SK-N-SH (cell line): Measurements from ENCODE around the gene PIN1. TPM values are rescaled to one million over a fixed set of nuclear protein-coding genes. Genes with fewer than 3 reads are reported as not detected.

Experiments used
- CTCF ChIA-PET: fragments of 300-600, 350-600 bp; formaldehyde crosslinking; extraction: SDS; loops from one replicate; lab custom pipeline; 2021; lab: Yijun Ruan, JAX
- POLR2A ChIA-PET: fragments of 350-600 bp; sonication (Branson Sonifier 250); formaldehyde crosslinking; extraction: SDS; loops from one replicate; lab custom pipeline; 2020; ENCODE audit warnings: antibody characterized with exemption, inconsistent platforms; lab: Yijun Ruan, JAX
- DNase-seq: peaks from one replicate; pipeline ENCODE4 v3.0.0; 2012
- H2AFZ ChIP-seq: fragments of 200-600 bp; sonication (generic); 2 replicates; pipeline ENCODE4 v1.8.1; 2016; ENCODE audit warnings: antibody characterized with exemption, mild to moderate bottlenecking, low read depth
- H3F3A ChIP-seq: fragments of 200-600 bp; sonication (generic); replicated peaks from 2 replicates; pipeline ENCODE3; 2016; ENCODE audit warnings: antibody characterized with exemption, mild to moderate bottlenecking; ENCODE audit not compliant: insufficient read depth
- H3K27ac ChIP-seq, 2 experiments: fragments of 200-500 bp in 1 of 2; fragments of 200-600 bp in 1 of 2; sonication (Bioruptor generic) in 1 of 2; sonication (generic), shearing (Covaris generic) in 1 of 2; 2 replicates each; pipeline versions ENCODE4 v1.5.1 to v1.6.1; 2014 to 2016; ENCODE audit warnings: low read depth in 2 of 2, inconsistent platforms in 1 of 2, low read length in 1 of 2, mild to moderate bottlenecking in 1 of 2, mixed read lengths in 1 of 2
- H3K27me3 ChIP-seq: fragments of 200-600 bp; sonication (generic), shearing (Covaris generic); 2 replicates; pipeline ENCODE4 v1.6.1; 2016; ENCODE audit warnings: mixed run types; ENCODE audit not compliant: insufficient read depth
- H3K36me3 ChIP-seq, 2 experiments: fragments of 200-500 bp in 1 of 2; fragments of 200-600 bp in 1 of 2; sonication (Bioruptor generic) in 1 of 2; sonication (generic) in 1 of 2; replicated peaks in 1 of 2; 2 replicates each; pipeline versions ENCODE3 to v1.5.1; 2014 to 2016; ENCODE audit warnings: low read length in 1 of 2, mild to moderate bottlenecking in 1 of 2; ENCODE audit not compliant: insufficient read depth in 2 of 2, control insufficient read depth in 1 of 2
- H3K4me1 ChIP-seq, 2 experiments: fragments of 200-500 bp in 1 of 2; fragments of 200-600 bp in 1 of 2; sonication (Bioruptor generic) in 1 of 2; sonication (generic), shearing (Covaris generic) in 1 of 2; 2 replicates each; pipeline versions ENCODE4 v1.5.1 to v1.6.1; 2014 to 2016; ENCODE audit warnings: low read depth in 1 of 2, low read length in 1 of 2, mixed run types in 1 of 2; ENCODE audit not compliant: insufficient read depth in 2 of 2, control insufficient read depth in 1 of 2
- H3K4me2 ChIP-seq: fragments of 200-600 bp; sonication (generic), shearing (Covaris generic); 2 replicates; pipeline ENCODE4 v1.6.1; 2017; ENCODE audit warnings: mixed run types
- H3K4me3 ChIP-seq, 2 experiments: fragments of 200-500 bp in 1 of 2; fragments of 200-600 bp in 1 of 2; sonication (Bioruptor generic) in 1 of 2; sonication (generic), shearing (Covaris generic) in 1 of 2; 2 replicates each; pipeline versions ENCODE4 v1.5.1 to v1.8.1; 2014 to 2016; ENCODE audit warnings: low read depth in 2 of 2, inconsistent platforms in 1 of 2, low read length in 1 of 2, mild to moderate bottlenecking in 1 of 2, mixed read lengths in 1 of 2, moderate library complexity in 1 of 2
- H3K79me2 ChIP-seq: fragments of 200-600 bp; sonication (generic); 2 replicates; pipeline ENCODE4 v1.8.1; 2017; ENCODE audit warnings: mild to moderate bottlenecking; ENCODE audit not compliant: insufficient read depth
- H3K9ac ChIP-seq: fragments of 200-600 bp; sonication (generic); 2 replicates; pipeline ENCODE4 v1.6.1; 2017; ENCODE audit warnings: mixed run types
- H3K9me2 ChIP-seq: fragments of 200-600 bp; sonication (generic); 2 replicates; pipeline ENCODE4 v1.6.1; 2017; ENCODE audit warnings: mixed run types
- H3K9me3 ChIP-seq: fragments of 200-600 bp; sonication (generic); 2 replicates; pipeline ENCODE4 v1.6.1; 2017; ENCODE audit warnings: mixed run types, mild to moderate bottlenecking, moderate library complexity
- H4K20me1 ChIP-seq: fragments of 200-600 bp; sonication (generic); 2 replicates; pipeline ENCODE4 v1.6.1; 2017; ENCODE audit warnings: mild to moderate bottlenecking, mixed run types; ENCODE audit not compliant: insufficient read depth
- CHD2 ChIP-seq: fragments of 150-350 bp; IDR thresholded peaks from 2 replicates; pipeline ENCODE4 v1.6.1; 2018; ENCODE audit warnings: low read length; ENCODE audit not compliant: partially characterized antibody
- ELF1 ChIP-seq: IDR thresholded peaks from 2 replicates; pipeline ENCODE4 v1.4.0; 2012
- GABPA ChIP-seq: IDR thresholded peaks from 2 replicates; pipeline ENCODE4 v1.4.0; 2012; ENCODE audit warnings: low read depth, mild to moderate bottlenecking
- GATA2 ChIP-seq: sonication (generic); formaldehyde crosslinking; IDR thresholded peaks from 2 replicates; pipeline ENCODE4 v1.5.0; 2020; ENCODE audit warnings: mild to moderate bottlenecking, missing genetic modification reagents
- MEF2A ChIP-seq: IDR thresholded peaks from 2 replicates; pipeline ENCODE4 v1.4.0; 2012; ENCODE audit warnings: low read depth, borderline replicate concordance
- MXI1 ChIP-seq: IDR thresholded peaks from 2 replicates; pipeline ENCODE4 v1.6.1; 2012; ENCODE audit warnings: mild to moderate bottlenecking, low read depth, low read length, improper control_type of control experiment
- NFIC ChIP-seq: IDR thresholded peaks from 2 replicates; pipeline ENCODE4 v1.4.0; 2012; ENCODE audit warnings: borderline replicate concordance
- NRF1 ChIP-seq: IDR thresholded peaks from 2 replicates; pipeline ENCODE4 v1.6.1; 2012; ENCODE audit warnings: low read depth, mild to moderate bottlenecking, low read length
- POLR2AphosphoS5 ChIP-seq: IDR thresholded peaks from 2 replicates; pipeline ENCODE4 v1.6.1; 2012; ENCODE audit warnings: low read depth, low read length
- SIN3A ChIP-seq: IDR thresholded peaks from 2 replicates; pipeline ENCODE4 v1.6.1; 2012; ENCODE audit warnings: low read depth, mild to moderate bottlenecking, low read length, moderate library complexity, borderline replicate concordance
- TAF1 ChIP-seq: IDR thresholded peaks from 2 replicates; pipeline ENCODE4 v1.6.1; 2012; ENCODE audit warnings: low read depth, mild to moderate bottlenecking, low read length, moderate library complexity, borderline replicate concordance
- USF2 ChIP-seq: fragments of 150-350 bp; IDR thresholded peaks from 2 replicates; pipeline ENCODE4 v1.6.1; 2017; ENCODE audit warnings: antibody characterized with exemption, low read length, low read depth, borderline replicate concordance
- YY1 ChIP-seq: IDR thresholded peaks from 2 replicates; pipeline ENCODE4 v1.4.0; 2012; ENCODE audit warnings: low read depth, mild to moderate bottlenecking
- WGBS: methylation state at CpG from one replicate; pipeline ENCODE4 v1.1.6; 2017; ENCODE audit warnings: low lambda C conversion rate; 5-methylcytosine and 5-hydroxymethylcytosine counted together
- polyA plus RNA-seq, 3 experiments: library from polyadenylated mRNA; depleted of rRNA; stranded (reverse); fragments of >200 nt; gene quantifications; 2 replicates each; pipeline ENCODE4 v1.2.3, GENCODE V29; 2012
- TF ChIP-seq, protein P1 (sequence below): fragments of 150-350 bp; IDR thresholded peaks from 2 replicates; pipeline ENCODE4 v1.6.1; 2016; ENCODE audit warnings: mild to moderate bottlenecking, low read depth, low read length
- TF ChIP-seq, protein P2 (sequence below): IDR thresholded peaks from 2 replicates; pipeline ENCODE4 v1.4.0; 2012; ENCODE audit warnings: low read depth

The PIN1 gene
- polyA plus RNA-seq, 1 of the 3 experiments (the other 2 are of a cell fraction): 148 TPM

- peak within 1 kb of the TSS; percentile 98 for H3K4me2 ChIP-seq
- peaks cover 48% of the 10 kb centered on the region for H3K79me2 ChIP-seq
- peak within 1 kb of the TSS; percentile 86 to 97 for H3K4me3 ChIP-seq
- peaks cover 0 to 22% of the 10 kb centered on the region in 2 experiments for H3K36me3 ChIP-seq
- 1% methylated on average over 59 of the region's 82 CpGs for WGBS
- peak within 1 kb of the TSS; percentile 86 for H2AFZ ChIP-seq
- H3K27ac ChIP-seq: peak within 1 kb of the TSS; percentile 93 to 98
- TF ChIP-seq MXI1 (peak; percentile 90), USF2 (no peak), YY1 (peak; percentile 93), POLR2AphosphoS5 (peak; percentile 94), NRF1 (no peak), GATA2 (CRISPR knock-in tag) (no peak), ELF1 (peak; percentile 86), SIN3A (peak; percentile 18; the same call in 1 of the 2 replicates), TAF1 (peak; percentile 60; the same call in 1 of the 2 replicates), CHD2 (peak; percentile 48), GABPA (peak; percentile 95), MEF2A (no peak), NFIC (0 out of 2 replicates have a peak, but pooled peaks have one; percentile 4)
- TF ChIP-seq, protein P1, sequence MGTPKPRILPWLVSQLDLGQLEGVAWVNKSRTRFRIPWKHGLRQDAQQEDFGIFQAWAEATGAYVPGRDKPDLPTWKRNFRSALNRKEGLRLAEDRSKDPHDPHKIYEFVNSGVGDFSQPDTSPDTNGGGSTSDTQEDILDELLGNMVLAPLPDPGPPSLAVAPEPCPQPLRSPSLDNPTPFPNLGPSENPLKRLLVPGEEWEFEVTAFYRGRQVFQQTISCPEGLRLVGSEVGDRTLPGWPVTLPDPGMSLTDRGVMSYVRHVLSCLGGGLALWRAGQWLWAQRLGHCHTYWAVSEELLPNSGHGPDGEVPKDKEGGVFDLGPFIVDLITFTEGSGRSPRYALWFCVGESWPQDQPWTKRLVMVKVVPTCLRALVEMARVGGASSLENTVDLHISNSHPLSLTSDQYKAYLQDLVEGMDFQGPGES: no peak
- TF ChIP-seq, protein P2, sequence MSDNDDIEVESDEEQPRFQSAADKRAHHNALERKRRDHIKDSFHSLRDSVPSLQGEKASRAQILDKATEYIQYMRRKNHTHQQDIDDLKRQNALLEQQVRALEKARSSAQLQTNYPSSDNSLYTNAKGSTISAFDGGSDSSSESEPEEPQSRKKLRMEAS: peak; percentile 74
- CTCF ChIA-PET: no interaction called here
- no peaks in the 10 kb centered on the region for H3K9me3 ChIP-seq
- H4K20me1 ChIP-seq: no peaks in the 10 kb centered on the region
- POLR2A ChIA-PET: interaction anchor here (0.6 kb wide), 1 partner anchor 9 kb away, joined by 3 read pairs; the partner anchor contains the start of gene UBL5
- H3K9me2 ChIP-seq: no peaks in the 10 kb centered on the region
- H3K4me1 ChIP-seq: peaks cover 0 to 9% of the 10 kb centered on the region in 2 experiments; a peak in 1 of 4 replicates
- peaks cover 10% of the 10 kb centered on the region for H3F3A ChIP-seq
- DNase-seq: peak; percentile 95
- peak within 1 kb of the TSS; percentile 89 for H3K9ac ChIP-seq
- H3K27me3 ChIP-seq: no peaks in the 10 kb centered on the region
Measured at GRCh38 chr19:9818734-9819595, 16.2 kb upstream of the PIN1 start, which contains the start of gene FBXL12. TSS of gene FBXL12 (minus strand) at chr19:9819079. CDS start at chr19:9818813, 266 bp downstream.
